ENCODE measurements around the gene ANKRD12.
"Not testable (repeated sequence)": the region's sequence is repeated elsewhere in the genome, so short reads cannot be mapped to it uniquely, and the experiment has no call there.

- not testable (repeated sequence) for TF ChIP-seq CTCF (tag by site-specific recombination; IDR thresholded peaks at IDR 0.05); ZNF10 (tag by site-specific recombination; IDR thresholded peaks at IDR 0.05); ZBTB26 (tag by site-specific recombination; optimal IDR thresholded peaks at IDR 0.05); KLF1 (tag by site-specific recombination; IDR thresholded peaks at IDR 0.05); ZSCAN18 (tag by site-specific recombination; IDR thresholded peaks at IDR 0.05)
Observed at GRCh38 chr18:9088727-9089126, 47.9 kb upstream of the ANKRD12 start.

Measured in HEK293 (cell line).